OCI-LY7 (cell line): ENCODE data around the gene CD99. TPM values are rescaled to one million over a fixed set of nuclear protein-coding genes. Genes with fewer than 3 reads are reported as not detected.

Experiments used
- BruUV-seq: library from RNA; stranded (reverse); fragments of 400-500 nt; replicated peaks from 2 replicates; lab custom pipeline; 2021; lab: Mats Ljungman, UMichigan
- CTCF ChIA-PET: fragments of 300-600 bp; sonication (Branson Sonifier 250); formaldehyde crosslinking; loops from one replicate; lab custom pipeline; 2022; ENCODE audit warnings: antibody characterized with exemption; ENCODE audit not compliant: unreplicated experiment; lab: Charles Lee
- POLR2A ChIA-PET: fragments of 300-600 bp; sonication (Branson Sonifier 250); formaldehyde crosslinking; loops from one replicate; lab custom pipeline; 2022; ENCODE audit warnings: antibody characterized with exemption; lab: Charles Lee
- DNase-seq: peaks from one replicate; pipeline ENCODE4 v3.0.0-alpha.2; 2015; ENCODE audit warnings: low spot score
- H2AFZ ChIP-seq: fragments of 200-600 bp; sonication (generic), shearing (Covaris generic); 2 replicates; pipeline ENCODE4 v1.6.1; 2014; ENCODE audit warnings: mild to moderate bottlenecking, antibody characterized with exemption, low read length, moderate library complexity
- H3K27ac ChIP-seq: fragments of 200-600 bp; sonication (generic); 2 replicates; pipeline ENCODE4 v1.5.1; 2014; ENCODE audit warnings: mixed run types, low read depth, mild to moderate bottlenecking, moderate library complexity, low read length, inconsistent platforms; ENCODE audit not compliant: poor library complexity, severe bottlenecking
- H3K36me3 ChIP-seq: fragments of 200-600 bp; sonication (generic); 2 replicates; pipeline ENCODE4 v1.6.1; 2014; ENCODE audit warnings: mild to moderate bottlenecking, antibody characterized with exemption, low read length, moderate library complexity, mixed read lengths; ENCODE audit not compliant: insufficient read depth
- H3K4me1 ChIP-seq: fragments of 200-600 bp; sonication (generic); 2 replicates; pipeline ENCODE4 v1.5.1; 2014; ENCODE audit warnings: mild to moderate bottlenecking, low read length; ENCODE audit not compliant: insufficient read depth, poor library complexity, severe bottlenecking
- H3K4me2 ChIP-seq: fragments of 200-600 bp; sonication (generic); 2 replicates; pipeline ENCODE4 v1.6.1; 2014; ENCODE audit warnings: mild to moderate bottlenecking, low read length
- H3K4me3 ChIP-seq: fragments of 200-600 bp; sonication (generic); 2 replicates; pipeline ENCODE4 v1.5.1; 2014; ENCODE audit warnings: mild to moderate bottlenecking, low read depth, low read length; ENCODE audit not compliant: poor library complexity, severe bottlenecking
- H3K79me2 ChIP-seq: fragments of 200-600 bp; sonication (generic); 2 replicates; pipeline ENCODE4 v1.6.1; 2016; ENCODE audit warnings: low read depth, mild to moderate bottlenecking, low read length, moderate library complexity, mixed read lengths; ENCODE audit not compliant: insufficient read depth
- H3K9me2 ChIP-seq: fragments of 200-600 bp; sonication (generic); 2 replicates; pipeline ENCODE4 v1.6.1; 2016; ENCODE audit warnings: mild to moderate bottlenecking, low read length, mixed read lengths; ENCODE audit not compliant: insufficient read depth
- H3K9me3 ChIP-seq: fragments of 200-600 bp; sonication (generic); 2 replicates; pipeline ENCODE4 v1.6.1; 2014; ENCODE audit warnings: mild to moderate bottlenecking, mixed run types, low read length, mixed read lengths
- H4K20me1 ChIP-seq: fragments of 200-600 bp; sonication (generic); 2 replicates; pipeline ENCODE4 v1.6.1; 2014; ENCODE audit warnings: mild to moderate bottlenecking, antibody characterized with exemption, low read length, moderate library complexity, mixed read lengths; ENCODE audit not compliant: insufficient read depth
- EZH2phosphoT487 ChIP-seq: fragments of 200-600 bp; sonication (generic); IDR thresholded peaks from 2 replicates; pipeline ENCODE4 v1.6.1; 2018; ENCODE audit warnings: low read depth, borderline replicate concordance, mild to moderate bottlenecking, mixed run types, antibody characterized with exemption, low read length, moderate library complexity, mixed read lengths
- intact Hi-C: fragments of 100-400 bp; cut with micrococcal nuclease; formaldehyde crosslinking; loops from one replicate; pipeline ENCODE4 v1.10.0; 2022; ENCODE audit not compliant: unreplicated experiment
- total RNA-seq, 2 experiments: library from RNA; depleted of rRNA in 1 of 2; stranded (reverse); fragments of >200 nt in 1 of 2; shearing (Covaris generic) in 1 of 2; gene quantifications; 2 replicates each; pipeline ENCODE4 v1.2.3, GENCODE V29; 2014 to 2022
- TF ChIP-seq, protein P1 (sequence below): fragments of 200-600 bp; sonication (generic); conservative IDR thresholded peaks from 2 replicates; pipeline ENCODE4 v1.5.1; 2014; ENCODE audit warnings: mild to moderate bottlenecking, antibody characterized with exemption, low read length, moderate library complexity, mixed read lengths

Gene CD99
- total RNA-seq, 2 experiments from 2014 or later, result 80.7 to 119 TPM

DNA sequence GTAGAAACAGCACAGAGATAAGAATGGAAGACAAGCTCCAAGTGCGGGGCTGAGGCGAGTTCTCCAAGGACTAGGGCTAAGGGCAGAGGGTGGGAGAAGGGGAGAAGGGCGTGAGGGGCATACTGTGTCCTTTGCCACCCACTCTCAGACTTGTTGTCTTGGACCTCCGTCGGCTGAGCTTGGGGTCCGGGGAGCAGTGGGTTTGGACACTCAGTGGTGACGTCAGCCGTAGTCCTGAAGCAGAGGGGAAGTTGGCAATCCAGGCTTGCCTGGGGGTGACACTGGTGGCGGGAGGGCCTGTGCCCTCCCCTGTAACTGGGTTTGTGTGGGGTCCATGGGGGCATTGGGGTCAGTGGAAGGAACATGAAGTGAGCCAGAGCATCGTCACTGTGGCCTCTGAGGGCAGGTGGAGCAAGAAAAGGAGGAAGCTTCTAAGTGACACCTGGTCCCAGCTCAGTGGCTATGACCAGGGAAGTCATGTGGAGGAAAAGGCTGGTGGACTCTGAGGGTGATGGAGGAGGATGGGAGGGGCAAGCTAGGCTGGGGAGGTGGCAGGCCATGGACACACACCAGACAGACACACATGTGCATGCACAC, 17.6 kb downstream of the CD99 start:
- CTCF ChIA-PET, result no interaction called here
- H3K79me2 ChIP-seq, result peaks cover 74% of the 10 kb centered on the region
- TF ChIP-seq EZH2phosphoT487, result no peak
- TF ChIP-seq, protein P1, sequence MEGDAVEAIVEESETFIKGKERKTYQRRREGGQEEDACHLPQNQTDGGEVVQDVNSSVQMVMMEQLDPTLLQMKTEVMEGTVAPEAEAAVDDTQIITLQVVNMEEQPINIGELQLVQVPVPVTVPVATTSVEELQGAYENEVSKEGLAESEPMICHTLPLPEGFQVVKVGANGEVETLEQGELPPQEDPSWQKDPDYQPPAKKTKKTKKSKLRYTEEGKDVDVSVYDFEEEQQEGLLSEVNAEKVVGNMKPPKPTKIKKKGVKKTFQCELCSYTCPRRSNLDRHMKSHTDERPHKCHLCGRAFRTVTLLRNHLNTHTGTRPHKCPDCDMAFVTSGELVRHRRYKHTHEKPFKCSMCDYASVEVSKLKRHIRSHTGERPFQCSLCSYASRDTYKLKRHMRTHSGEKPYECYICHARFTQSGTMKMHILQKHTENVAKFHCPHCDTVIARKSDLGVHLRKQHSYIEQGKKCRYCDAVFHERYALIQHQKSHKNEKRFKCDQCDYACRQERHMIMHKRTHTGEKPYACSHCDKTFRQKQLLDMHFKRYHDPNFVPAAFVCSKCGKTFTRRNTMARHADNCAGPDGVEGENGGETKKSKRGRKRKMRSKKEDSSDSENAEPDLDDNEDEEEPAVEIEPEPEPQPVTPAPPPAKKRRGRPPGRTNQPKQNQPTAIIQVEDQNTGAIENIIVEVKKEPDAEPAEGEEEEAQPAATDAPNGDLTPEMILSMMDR, result no peak
- H3K9me2 ChIP-seq, result no peaks in the 10 kb centered on the region
- POLR2A ChIA-PET, result no interaction called here
- H2AFZ ChIP-seq, result no peak overlapping the region
- peak overlapping the region; percentile 95 for H3K27ac ChIP-seq
- H3K9me3 ChIP-seq, result no peaks in the 10 kb centered on the region
- intact Hi-C loops, result no loop called here
- peak overlapping the region; percentile 93 for H3K4me2 ChIP-seq
- H3K4me1 ChIP-seq, result peaks cover 78% of the 10 kb centered on the region
- H3K4me3 ChIP-seq, result peak overlapping the region; percentile 54
- peaks cover 28% of the 10 kb centered on the region for H3K36me3 ChIP-seq
- H4K20me1 ChIP-seq, result no peaks in the 10 kb centered on the region
- DNase-seq, result peak; percentile 65
- BruUV-seq, result no TSS peak

DNA sequence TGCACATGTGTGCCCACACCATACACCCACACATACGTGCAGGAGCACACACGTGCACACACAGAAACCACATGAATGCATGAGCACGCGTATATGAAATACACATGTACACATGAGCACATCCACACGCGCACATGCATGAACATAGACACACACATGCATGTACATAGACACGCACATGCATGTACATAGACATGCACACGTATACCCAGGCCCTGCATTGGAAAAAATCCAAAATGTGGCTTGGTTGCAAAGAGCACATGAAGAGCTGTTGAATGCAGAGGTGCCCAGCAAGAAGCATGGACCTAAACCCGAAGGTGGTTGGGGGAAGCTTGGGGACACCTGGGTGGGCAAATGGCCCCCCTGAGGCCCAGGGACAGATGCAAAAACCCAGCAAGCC, 18.5 kb downstream of the CD99 start:
- intact Hi-C loops, result no loop called here
- BruUV-seq, result no TSS peak
- CTCF ChIA-PET, result no interaction called here
- peaks cover 87% of the 10 kb centered on the region for H3K4me1 ChIP-seq
- H3K4me2 ChIP-seq, result peak overlapping the region; percentile 93
- no peaks in the 10 kb centered on the region for H3K9me3 ChIP-seq
- no peaks in the 10 kb centered on the region for H3K9me2 ChIP-seq
- TF ChIP-seq, protein P1, result no peak
- TF ChIP-seq EZH2phosphoT487, result no peak
- no peak overlapping the region for H3K27ac ChIP-seq
- POLR2A ChIA-PET, result no interaction called here
- peaks cover 71% of the 10 kb centered on the region for H3K79me2 ChIP-seq
- H3K4me3 ChIP-seq, result no peak overlapping the region
- no peak overlapping the region for H2AFZ ChIP-seq
- DNase-seq, result no peak
- H4K20me1 ChIP-seq, result no peaks in the 10 kb centered on the region
- H3K36me3 ChIP-seq, result peaks cover 28% of the 10 kb centered on the region

DNA sequence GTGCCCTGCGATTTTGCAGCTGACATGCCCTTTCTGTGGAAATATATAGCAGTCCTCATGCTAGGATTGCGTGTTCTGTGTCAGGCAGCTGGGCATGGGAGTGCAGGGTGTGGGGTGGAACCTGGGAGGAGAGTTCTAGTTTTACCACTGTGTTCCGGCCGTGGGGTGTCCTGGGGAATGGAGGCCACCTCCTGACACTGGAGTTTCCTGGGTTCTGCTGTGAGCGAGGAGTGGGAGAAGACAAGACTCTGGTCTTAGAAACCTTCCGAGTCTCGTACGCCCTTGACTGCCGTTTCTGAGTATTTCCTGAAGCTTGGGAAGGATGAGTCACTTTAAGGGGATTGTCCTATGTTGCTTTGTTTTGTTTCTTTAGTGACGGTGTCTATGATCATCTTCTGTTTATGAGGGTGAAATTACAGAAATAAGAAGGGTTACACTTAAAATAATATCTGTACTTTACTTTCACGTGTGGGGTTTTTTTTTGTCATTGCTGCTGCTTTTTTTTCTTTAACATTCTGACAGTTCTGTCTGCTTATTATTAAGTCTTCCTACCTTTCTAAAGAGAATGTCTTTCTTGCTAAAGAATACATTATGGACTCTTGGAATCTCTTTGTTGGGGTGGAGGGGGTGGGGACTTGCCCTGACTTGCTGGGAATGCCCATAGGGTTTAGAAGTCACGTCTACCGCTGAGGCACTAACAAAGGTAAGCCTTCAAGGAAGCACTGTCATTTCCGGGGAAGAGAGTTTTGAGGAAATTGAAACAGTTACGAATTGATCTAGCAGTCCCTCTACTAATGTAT, 19.1 kb downstream of the CD99 start:
- TF ChIP-seq, protein P1, result no peak
- TF ChIP-seq EZH2phosphoT487, result no peak
- Histone ChIP-seq H4K20me1 (no peaks in the 10 kb centered on the region), H3K4me3 (peak overlapping the region; percentile 9), H2AFZ (no peak overlapping the region), H3K27ac (peak overlapping the region; percentile 36), H3K4me1 (peaks cover 84% of the 10 kb centered on the region), H3K79me2 (peaks cover 64% of the 10 kb centered on the region), H3K4me2 (peak overlapping the region; percentile 93), H3K9me2 (no peaks in the 10 kb centered on the region), H3K9me3 (no peaks in the 10 kb centered on the region), H3K36me3 (peaks cover 27% of the 10 kb centered on the region)
- no TSS peak for BruUV-seq
- intact Hi-C loops, result no loop called here
- ChIA-PET CTCF (no interaction called here), POLR2A (no interaction called here)
- DNase-seq, result no peak
